BLaER1 (cell line): ENCODE measurements around the gene PAGR1.
"Not testable (repeated sequence)": the region's sequence is repeated elsewhere in the genome, so short reads cannot be mapped to it uniquely, and the experiment has no call there.

ENCODE experiments used
- H3K27ac ChIP-seq: shearing (Covaris generic); formaldehyde crosslinking; 2 replicates; pipeline ENCODE4 v1.8.1; 2022
- H3K27me3 ChIP-seq: shearing (Covaris generic); formaldehyde crosslinking; 2 replicates; pipeline ENCODE4 v1.8.1; 2022
- H3K36me3 ChIP-seq: shearing (Covaris generic); formaldehyde crosslinking; 2 replicates; pipeline ENCODE4 v1.8.1; 2022
- H3K4me1 ChIP-seq: shearing (Covaris generic); formaldehyde crosslinking; 2 replicates; pipeline ENCODE4 v1.8.1; 2022
- H3K4me2 ChIP-seq: shearing (Covaris generic); formaldehyde crosslinking; 2 replicates; pipeline ENCODE4 v1.8.1; 2022
- H3K4me3 ChIP-seq: shearing (Covaris generic); formaldehyde crosslinking; 2 replicates; pipeline ENCODE4 v1.8.1; 2022
- H3K9ac ChIP-seq: shearing (Covaris generic); formaldehyde crosslinking; 2 replicates; pipeline ENCODE4 v1.8.1; 2022
- H3K9me3 ChIP-seq: shearing (Covaris generic); formaldehyde crosslinking; 2 replicates; pipeline ENCODE4 v1.8.1; 2022
- H4K20me1 ChIP-seq: shearing (Covaris generic); formaldehyde crosslinking; 2 replicates; pipeline ENCODE4 v1.8.1; 2022
- Cebpa-rat ChIP-seq: shearing (Covaris generic); IDR thresholded peaks from 2 replicates; pipeline ENCODE4 v1.8.1; 2022

The PAGR1 gene

DNA sequence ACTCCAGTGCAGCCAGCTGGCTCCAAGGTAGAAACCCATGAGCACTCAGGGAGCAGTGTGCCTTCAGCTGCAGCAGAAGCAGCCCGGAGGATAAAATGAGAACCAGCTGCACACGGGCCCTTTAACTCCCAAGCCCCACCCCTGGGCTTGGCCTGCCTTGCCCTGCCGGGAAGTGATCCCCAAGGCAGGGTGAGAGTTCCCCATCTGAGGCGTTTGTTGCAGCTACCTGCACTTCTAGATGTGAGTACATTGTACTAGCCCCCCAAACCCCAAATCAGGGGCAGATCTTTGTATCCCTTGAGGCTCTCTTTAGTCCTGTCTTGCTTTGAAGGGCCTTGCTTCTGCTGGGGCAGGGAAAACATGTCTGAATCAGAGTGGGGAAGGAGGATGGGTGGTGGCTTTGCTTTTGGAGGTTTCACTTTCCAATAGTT, 4.3 kb downstream of the PAGR1 start, which contains the start of gene MVP:
MVP (plus strand) TSS at position 192 of the 431 bp plus-strand sequence. CDS start 10,088 bp downstream, outside the sequence.
- H3K27me3 ChIP-seq = no peaks in the 10 kb centered on the region
- H3K4me1 ChIP-seq = peaks cover 62% of the 10 kb centered on the region
- H4K20me1 ChIP-seq = peaks cover 51% of the 10 kb centered on the region
- H3K9me3 ChIP-seq = no peaks in the 10 kb centered on the region
- TF ChIP-seq Cebpa-rat = no peak
- peaks cover 52% of the 10 kb centered on the region for H3K36me3 ChIP-seq
- peak within 1 kb of the TSS; percentile 99 for H3K4me2 ChIP-seq
- H3K9ac ChIP-seq = peak within 1 kb of the TSS; percentile 98
- H3K4me3 ChIP-seq = peak within 1 kb of the TSS; percentile 64
- H3K27ac ChIP-seq = peak within 1 kb of the TSS; percentile 53

DNA sequence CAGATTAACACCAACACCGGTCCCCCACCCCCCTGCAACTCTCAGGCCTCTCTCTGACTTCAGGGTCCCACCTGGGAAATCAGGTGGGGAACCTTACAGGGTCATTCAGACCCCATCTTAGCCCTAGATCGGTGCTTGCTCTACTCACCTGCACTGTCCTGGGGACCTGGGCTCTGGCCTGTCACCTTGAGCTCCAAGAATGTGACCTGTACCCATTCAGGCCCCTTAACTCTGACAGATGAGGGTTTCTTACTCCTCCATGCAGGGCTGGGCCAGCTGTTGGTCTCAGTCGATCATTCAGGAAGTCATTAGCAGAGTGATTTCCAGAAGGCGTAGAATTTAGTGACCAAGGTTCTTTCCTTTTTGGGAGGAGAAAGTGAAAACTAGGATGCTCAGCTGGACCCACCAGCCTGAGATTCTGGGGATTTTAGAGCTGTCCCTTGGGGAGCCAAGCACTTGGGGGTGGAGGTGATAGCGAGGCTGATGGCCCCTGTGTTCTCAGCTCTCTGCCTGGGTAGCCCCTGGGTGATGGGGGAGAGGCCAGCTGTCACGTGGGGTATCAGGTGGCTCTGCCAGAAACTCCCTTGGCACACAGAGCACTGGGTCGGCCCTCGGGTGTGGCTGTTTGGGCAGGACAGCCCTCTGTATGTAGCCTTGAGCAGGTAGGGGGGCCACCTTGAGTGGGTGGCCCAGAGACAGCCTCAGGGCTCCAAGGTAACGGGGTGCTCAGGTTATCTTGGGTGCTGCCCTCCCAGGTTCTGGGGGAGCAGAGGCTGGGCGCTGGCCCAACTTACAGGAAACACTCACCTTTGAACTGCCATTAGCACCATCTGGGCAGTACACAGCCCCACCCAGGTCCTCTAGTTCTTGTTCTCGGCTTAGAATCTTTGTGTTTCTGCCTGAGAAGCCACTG, 5.0 kb downstream of the PAGR1 start:
- Histone ChIP-seq H3K4me3 (peak overlapping the region; percentile 64), H3K4me2 (peak overlapping the region; percentile 99), H3K36me3 (peaks cover 52% of the 10 kb centered on the region), H3K9me3 (no peaks in the 10 kb centered on the region), H4K20me1 (peaks cover 51% of the 10 kb centered on the region), H3K9ac (peak overlapping the region; percentile 98), H3K4me1 (peaks cover 69% of the 10 kb centered on the region), H3K27me3 (no peaks in the 10 kb centered on the region), H3K27ac (peak overlapping the region; percentile 53)
- TF ChIP-seq Cebpa-rat = no peak

DNA sequence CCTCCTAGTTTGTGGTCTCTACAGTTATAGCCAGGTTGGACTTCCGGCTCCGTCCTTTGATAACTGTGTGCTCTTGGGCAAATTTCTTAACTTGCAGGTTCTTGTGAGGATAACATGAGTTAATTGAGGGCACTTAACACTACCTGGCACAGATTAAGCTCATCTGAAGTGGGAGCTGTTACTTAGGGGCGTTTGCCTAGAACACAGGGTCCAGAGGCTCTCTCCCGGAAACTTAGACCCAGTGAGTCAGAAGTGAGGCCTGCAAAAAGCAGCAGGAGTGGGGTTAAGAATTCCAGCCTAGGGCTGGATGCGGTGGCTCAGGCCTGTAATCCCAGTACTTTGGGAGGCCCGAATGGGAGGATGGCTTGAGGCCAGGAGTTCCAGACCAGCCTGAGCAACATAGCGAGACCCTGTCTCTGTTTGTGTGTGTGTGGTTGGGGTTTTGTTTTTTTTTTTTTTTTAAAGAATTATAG, 5.7 kb downstream of the PAGR1 start:
- H4K20me1 ChIP-seq = peaks cover 51% of the 10 kb centered on the region
- H3K4me2 ChIP-seq = peak overlapping the region; percentile 99
- no peaks in the 10 kb centered on the region for H3K9me3 ChIP-seq
- H3K27ac ChIP-seq = peak overlapping the region; percentile 53
- no peak overlapping the region for H3K4me3 ChIP-seq
- peak overlapping the region; percentile 98; the same call in 1 of the 2 replicates for H3K9ac ChIP-seq
- peaks cover 52% of the 10 kb centered on the region for H3K36me3 ChIP-seq
- no peaks in the 10 kb centered on the region for H3K27me3 ChIP-seq
- no peak for TF ChIP-seq Cebpa-rat
- H3K4me1 ChIP-seq = peaks cover 69% of the 10 kb centered on the region

DNA sequence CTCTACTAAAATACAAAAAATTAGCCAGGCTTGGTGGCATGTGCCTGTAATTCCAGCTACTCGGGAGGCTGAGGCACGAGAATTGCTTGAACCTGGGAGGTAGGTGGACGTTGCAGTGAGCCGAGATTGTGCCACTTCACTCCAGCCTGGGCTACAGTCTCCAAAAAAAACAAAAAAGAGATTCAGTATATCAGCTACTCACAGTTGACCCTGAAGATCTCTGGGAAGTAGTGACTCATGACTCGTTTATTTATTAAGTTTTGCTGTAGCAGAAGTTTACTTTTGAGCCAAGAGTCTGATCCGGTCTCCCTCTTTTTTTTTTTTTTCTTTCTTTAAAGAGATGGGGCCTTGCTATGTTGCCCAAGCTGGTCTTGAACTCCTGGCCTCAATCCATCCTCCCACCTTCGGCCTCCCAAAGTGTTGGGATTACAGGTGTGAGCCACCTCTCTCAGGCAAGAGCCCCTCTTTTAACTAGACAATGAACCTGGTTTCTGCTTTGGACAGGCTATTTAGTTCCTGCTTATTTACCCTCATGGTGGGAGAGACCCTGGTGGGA, 8.7 kb downstream of the PAGR1 start:
- Histone ChIP-seq H3K4me1 (peaks cover 43% of the 10 kb centered on the region), H3K27me3 (no peaks in the 10 kb centered on the region), H4K20me1 (peaks cover 26% of the 10 kb centered on the region), H3K27ac (no peak overlapping the region), H3K4me2 (peak overlapping the region; percentile 48), H3K36me3 (peaks cover 31% of the 10 kb centered on the region), H3K9ac (no peak overlapping the region), H3K4me3 (no peak overlapping the region), H3K9me3 (no peaks in the 10 kb centered on the region)
- TF ChIP-seq Cebpa-rat = no peak

DNA sequence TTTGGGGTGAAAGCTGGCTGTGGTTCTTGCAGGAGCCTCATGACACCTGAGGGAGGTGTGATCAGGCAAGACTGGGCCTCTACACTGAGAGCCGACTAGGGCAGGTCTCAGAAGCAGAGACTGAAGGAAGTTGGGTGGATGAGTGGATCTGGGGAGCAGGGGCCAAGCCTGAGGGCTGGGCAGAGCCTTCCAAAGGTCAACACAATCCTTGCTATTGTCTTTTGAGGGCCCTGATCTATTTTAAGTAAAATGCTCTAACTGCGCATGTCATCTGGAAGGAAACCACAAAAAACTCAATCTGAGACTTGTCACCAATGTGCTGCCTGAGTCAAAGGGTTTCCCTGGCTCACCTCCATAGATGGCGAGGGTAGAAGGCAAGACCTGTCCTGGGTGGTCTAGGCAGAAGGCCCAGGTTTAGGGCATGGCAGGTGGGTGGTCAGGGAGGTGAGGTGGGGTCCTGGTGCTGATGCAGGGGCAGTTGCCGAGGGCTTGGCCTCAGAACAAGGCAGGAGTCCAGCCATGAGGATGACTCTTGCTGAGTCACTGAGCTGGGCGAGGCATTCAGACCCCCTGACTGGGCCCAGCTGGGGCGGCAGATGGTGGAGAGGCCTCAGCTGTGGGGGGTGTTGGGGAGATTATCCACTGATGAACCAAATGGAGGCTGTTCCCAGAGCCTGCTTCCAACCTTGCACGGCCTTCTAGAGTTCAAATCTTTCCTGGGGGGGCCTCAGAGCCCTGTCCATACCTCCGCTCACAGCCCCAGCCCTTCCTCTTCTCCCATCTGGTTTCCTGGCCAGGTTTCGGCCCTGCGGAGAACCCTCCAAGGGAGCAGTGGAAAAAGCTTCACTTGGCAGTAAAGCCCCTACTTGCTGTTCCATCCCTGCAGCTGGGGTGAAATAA, 9.4 kb downstream of the PAGR1 start:
- Histone ChIP-seq H3K9me3 (no peaks in the 10 kb centered on the region), H3K4me1 (peaks cover 35% of the 10 kb centered on the region), H3K36me3 (peaks cover 24% of the 10 kb centered on the region), H3K9ac (no peak overlapping the region), H3K4me3 (no peak overlapping the region), H4K20me1 (peaks cover 19% of the 10 kb centered on the region), H3K4me2 (peak overlapping the region; percentile 48), H3K27me3 (no peaks in the 10 kb centered on the region), H3K27ac (no peak overlapping the region)
- TF ChIP-seq Cebpa-rat = no peak

DNA sequence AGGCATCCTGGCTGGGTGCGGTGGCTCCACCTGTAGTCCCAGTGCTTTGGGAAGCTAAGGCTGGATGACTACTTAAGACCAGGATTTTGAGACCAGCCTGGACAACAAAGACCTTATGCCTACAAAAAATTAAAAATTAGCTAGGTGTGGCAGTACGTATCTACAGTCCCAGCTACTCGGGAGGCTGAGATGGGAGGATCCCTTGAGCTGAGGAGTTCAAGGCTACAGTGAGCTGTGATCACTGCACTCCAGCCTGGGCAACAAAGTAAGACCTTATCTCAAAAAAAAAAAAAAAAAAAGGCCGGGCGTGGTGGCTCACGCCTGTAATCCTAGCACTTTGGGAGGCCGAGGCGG, 10.4 kb downstream of the PAGR1 start:
- H3K27me3 ChIP-seq = no peaks in the 10 kb centered on the region
- peaks cover 26% of the 10 kb centered on the region for H3K4me1 ChIP-seq
- H3K4me3 ChIP-seq = no peak overlapping the region
- H3K4me2 ChIP-seq = no peak overlapping the region
- peaks cover 9% of the 10 kb centered on the region for H4K20me1 ChIP-seq
- H3K27ac ChIP-seq = no peak overlapping the region
- peaks cover 14% of the 10 kb centered on the region; the same call in 1 of the 2 replicates for H3K36me3 ChIP-seq
- no peak for TF ChIP-seq Cebpa-rat
- H3K9ac ChIP-seq = no peak overlapping the region
- no peaks in the 10 kb centered on the region for H3K9me3 ChIP-seq

DNA sequence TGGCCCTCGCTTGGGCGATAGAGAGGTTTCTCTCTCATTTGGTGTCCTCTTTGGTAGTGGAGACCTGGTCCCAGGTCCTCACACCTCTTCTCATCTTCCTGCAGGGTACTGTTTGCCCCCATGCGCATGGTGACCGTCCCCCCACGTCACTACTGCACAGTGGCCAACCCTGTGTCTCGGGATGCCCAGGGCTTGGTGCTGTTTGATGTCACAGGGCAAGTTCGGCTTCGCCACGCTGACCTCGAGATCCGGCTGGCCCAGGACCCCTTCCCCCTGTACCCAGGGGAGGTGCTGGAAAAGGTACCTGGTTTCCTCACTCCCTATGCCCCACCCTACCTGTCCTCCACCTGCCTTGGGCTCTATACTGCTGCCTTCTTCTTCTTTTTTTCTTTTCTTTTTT, 14.8 kb downstream of the PAGR1 start:
- Histone ChIP-seq H3K9me3 (no peaks in the 10 kb centered on the region), H3K9ac (no peak overlapping the region), H4K20me1 (no peaks in the 10 kb centered on the region), H3K4me3 (no peak overlapping the region), H3K27ac (no peak overlapping the region), H3K4me2 (no peak overlapping the region), H3K27me3 (no peaks in the 10 kb centered on the region), H3K4me1 (peaks cover 3% of the 10 kb centered on the region), H3K36me3 (peaks cover 15% of the 10 kb centered on the region; the same call in 1 of the 2 replicates)
- TF ChIP-seq Cebpa-rat = no peak

DNA sequence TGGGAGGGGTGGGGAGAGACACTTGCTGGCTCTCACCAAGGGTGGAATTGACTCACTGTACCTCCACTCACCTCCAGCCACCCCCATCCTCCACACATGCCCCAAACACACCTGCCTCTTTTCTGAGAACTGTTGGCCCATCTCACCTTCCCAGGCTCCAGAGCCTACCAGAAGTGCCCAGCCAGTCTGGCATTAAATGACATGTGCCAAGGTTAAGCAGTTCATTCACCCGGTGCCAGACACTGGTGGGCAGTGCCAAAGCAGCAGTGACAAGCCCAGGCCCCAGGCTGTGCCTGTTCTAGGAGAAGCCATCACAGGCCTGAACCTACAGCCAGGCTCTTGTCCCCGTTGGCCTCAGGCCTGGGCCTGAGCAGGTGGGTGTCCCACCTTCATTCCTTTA, 15.5 kb downstream of the PAGR1 start:
- H3K36me3 ChIP-seq = peaks cover 15% of the 10 kb centered on the region; the same call in 1 of the 2 replicates

DNA sequence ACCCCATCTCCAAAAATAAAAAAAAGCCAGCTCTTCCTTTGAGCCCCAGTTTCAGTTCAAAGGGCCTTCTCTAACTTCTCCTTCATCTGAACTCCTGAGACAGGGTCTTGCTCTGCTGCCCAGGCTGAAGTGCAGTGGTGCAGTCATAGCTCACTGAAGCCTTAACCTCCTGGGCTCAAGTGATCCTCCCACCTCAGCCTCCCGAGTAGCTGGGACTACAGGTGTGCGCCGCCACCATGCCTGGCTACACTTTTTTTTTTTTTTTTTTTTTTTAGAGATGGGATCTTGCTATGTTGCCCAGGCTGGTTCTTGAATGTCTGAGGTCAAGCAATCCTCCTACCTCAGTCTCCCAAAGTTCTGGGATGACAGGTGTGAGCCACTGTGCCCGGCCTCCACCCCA, 17.3 kb downstream of the PAGR1 start:
- not testable (repeated sequence) for H4K20me1 ChIP-seq, H3K4me2 ChIP-seq, H3K9ac ChIP-seq, H3K27me3 ChIP-seq, H3K27ac ChIP-seq, H3K4me3 ChIP-seq, H3K4me1 ChIP-seq, H3K9me3 ChIP-seq
- H3K36me3 ChIP-seq = peaks cover 15% of the 10 kb centered on the region; the same call in 1 of the 2 replicates

More for the DNA sequence above, 15.5 kb downstream of the PAGR1 start:
- no peak overlapping the region for H3K4me2 ChIP-seq
- H3K9me3 ChIP-seq = no peaks in the 10 kb centered on the region
- H3K4me1 ChIP-seq = no peaks in the 10 kb centered on the region
- no peak overlapping the region for H3K27ac ChIP-seq
- H3K9ac ChIP-seq = no peak overlapping the region
- H4K20me1 ChIP-seq = no peaks in the 10 kb centered on the region
- H3K27me3 ChIP-seq = no peaks in the 10 kb centered on the region
- TF ChIP-seq Cebpa-rat = no peak
- H3K4me3 ChIP-seq = no peak overlapping the region
